ENCODE measurements around the gene NFE2L2.
"Not testable (repeated sequence)": the region's sequence is repeated elsewhere in the genome, so short reads cannot be mapped to it uniquely, and the experiment has no call there.

NFE2L2 gene

DNA sequence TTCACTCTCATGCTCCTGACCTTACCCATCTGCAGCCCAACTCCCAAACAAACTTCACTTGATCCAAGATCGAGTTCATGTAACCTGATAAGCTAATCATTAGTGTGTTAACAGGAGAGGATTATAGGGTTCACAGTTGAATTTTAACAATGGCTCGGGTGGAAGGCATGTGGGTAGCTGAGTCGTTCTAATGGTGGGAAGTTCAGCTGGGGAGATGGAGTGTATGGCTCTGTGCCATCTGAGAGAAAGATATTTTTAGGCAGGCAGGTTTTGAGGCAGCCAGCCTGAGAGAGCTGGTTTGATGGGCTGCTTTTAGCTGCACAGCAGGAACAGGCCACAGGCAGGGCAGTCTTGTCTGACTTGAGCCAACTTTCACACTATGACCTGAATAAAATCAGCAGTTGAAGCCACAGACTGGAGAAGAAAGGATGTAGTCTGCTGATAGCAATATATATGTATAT lies 17.7 kb upstream of the NFE2L2 start:
- DNase-seq = peak; percentile 74
- in situ Hi-C loops (cut with MboI; ENCODE audit: low pct_unique_long_range_greater_than_20kb, low sequenced_read_pairs) = no loop called here

DNA sequence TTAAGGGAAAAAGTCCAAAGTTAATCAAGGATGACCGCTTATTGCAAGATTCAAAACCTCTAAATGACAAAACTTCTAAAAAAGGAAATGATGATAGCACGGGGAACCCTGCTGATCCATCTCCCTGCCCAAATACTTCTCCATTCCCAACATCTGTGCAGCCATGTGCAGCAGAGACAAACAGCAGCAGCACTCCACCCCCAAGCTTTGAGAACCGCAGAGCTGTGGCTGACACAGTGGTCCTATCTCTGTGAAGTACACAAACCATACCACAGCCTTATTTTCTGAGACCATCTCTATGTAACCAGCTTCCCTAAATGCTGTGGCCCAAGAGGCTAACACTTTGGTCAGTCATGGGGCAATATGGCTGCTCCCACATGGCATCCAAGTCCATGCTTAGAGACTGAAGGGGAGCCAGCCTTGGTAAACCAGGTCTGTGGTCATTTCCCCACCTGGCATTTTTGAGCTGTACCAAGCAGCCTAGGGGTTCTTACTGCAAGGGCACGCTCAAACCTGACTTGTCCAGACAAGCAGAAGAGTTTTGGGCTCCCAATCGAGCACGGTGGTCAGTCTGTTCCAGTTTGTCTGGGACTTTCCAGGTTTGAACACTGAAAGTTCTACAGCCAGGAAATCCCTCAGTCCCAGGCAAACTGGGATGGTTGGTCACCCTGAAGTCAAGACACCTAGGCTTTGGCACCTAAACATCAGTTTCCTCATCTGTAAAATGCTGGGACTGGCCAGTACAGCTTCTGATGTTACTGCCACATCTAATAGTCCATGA lies 17.1 kb upstream of the NFE2L2 start:
- in situ Hi-C loops (cut with MboI; ENCODE audit: low pct_unique_long_range_greater_than_20kb, low sequenced_read_pairs) = no loop called here
- DNase-seq = peak; percentile 96

DNA sequence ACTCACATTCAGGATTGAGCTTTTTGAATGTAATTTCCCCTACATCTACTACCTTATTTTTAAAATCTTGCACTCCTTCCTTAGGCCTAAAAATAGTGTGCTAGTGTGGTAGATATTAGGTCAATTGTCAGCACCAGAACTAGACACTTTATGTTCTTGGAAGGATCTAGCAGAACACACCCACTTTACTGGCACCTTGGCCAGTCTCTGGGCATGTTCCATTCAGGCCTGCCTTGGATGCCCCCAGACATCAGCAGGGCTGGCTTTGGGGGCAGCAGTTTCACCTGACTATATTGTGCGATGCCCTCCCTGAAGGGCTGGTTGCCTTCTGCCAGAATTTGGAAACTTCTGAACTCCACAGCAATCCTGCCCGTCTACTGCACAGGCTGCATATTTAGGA lies 15.3 kb upstream of the NFE2L2 start:
- in situ Hi-C loops (cut with MboI; ENCODE audit: low pct_unique_long_range_greater_than_20kb, low sequenced_read_pairs) = no loop called here
- no peak for DNase-seq

DNA sequence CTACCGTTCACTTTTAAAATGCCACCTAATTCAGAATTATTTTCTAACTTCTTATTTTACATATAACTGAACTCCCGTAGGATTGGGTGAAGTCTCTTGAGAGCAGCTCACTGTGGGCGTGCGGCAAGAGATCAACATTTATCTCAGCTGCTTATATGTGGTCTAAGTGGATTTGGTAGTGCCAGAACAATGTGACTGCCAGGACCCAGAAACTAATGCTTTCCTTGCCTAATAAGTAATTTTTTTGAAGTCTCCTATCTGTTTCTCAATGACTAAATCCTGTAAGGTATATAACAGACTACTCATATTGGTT lies 11.2 kb upstream of the NFE2L2 start:
- in situ Hi-C loops (cut with MboI; ENCODE audit: low pct_unique_long_range_greater_than_20kb, low sequenced_read_pairs) = no loop called here

DNA sequence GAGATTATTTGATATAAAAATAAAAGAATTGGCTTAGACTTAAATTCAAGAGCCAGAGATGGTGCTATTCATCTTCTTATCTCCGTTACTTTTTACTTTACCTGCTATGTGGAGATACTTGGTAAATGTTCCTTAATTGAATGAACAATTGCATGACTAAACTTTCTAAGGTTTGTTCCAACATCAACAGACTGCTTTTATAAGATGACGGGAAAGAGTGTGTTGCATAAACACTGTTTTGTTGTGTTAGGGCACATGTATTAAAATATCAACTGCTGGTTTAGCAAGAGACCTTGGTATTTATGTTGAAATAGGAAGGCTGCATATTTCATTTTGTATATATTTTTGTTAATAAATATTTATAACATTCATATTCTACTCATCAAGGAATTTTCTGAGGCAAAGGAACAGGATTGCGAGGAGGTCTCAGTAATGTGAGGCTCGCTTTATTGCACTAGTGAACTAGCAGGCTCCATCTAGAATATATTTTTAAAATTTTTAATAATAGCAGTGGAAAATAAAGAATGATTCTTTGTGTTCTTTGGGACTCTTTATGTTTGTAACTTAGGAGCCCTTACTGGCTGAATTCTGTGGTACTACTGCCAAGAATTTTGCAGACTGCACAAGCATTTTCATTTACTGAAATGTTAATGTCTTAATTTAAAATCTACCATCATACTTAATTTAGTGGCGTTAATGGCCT lies 10.7 kb upstream of the NFE2L2 start:
- in situ Hi-C loops (cut with MboI; ENCODE audit: low pct_unique_long_range_greater_than_20kb, low sequenced_read_pairs) = no loop called here
- no peak for DNase-seq

More for the DNA sequence above, 11.2 kb upstream of the NFE2L2 start:
- DNase-seq = no peak

DNA sequence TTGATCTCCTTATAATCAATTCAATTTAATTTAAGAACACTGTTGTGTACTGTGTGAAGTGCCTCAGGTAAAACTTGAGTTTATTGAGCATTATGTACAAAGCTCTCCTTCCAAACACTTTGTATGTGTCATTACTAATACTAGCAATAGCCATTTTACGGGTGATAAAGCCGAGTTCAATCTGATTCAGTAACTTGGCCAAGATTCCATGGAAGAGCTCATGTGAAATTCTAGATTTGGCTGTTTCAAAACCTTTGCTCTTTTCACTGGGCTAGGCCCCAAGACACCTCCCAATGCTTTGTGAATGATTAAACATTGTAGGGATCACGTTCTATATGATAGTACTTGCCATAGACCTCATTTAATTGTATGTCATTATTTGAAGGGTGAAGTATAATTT lies 8.9 kb upstream of the NFE2L2 start:
- DNase-seq = no peak
- in situ Hi-C loops (cut with MboI; ENCODE audit: low pct_unique_long_range_greater_than_20kb, low sequenced_read_pairs) = no loop called here

DNA sequence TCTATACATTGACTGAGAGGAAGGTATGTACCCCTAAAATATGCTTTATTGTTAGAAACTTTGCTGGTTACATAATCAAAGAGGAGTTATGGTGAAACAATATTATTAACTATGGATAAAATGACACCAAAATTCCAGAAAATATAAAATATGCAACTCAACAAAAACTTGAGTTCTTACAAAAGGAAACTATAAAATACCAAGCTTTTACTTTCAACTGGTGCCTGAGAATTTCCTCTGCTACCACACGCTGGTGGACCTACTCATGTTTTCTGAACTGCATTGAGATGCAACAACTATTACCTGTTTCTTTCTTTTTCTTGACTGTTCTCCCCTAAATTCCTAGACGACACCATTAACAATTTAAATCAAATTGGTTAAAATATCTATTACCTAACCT lies 8.2 kb upstream of the NFE2L2 start:
- DNase-seq = no peak
- in situ Hi-C loops (cut with MboI; ENCODE audit: low pct_unique_long_range_greater_than_20kb, low sequenced_read_pairs) = no loop called here

GRCh38 chr2:177271981-177272666 lies 7.6 kb upstream of the NFE2L2 start:
- no peak for DNase-seq
- in situ Hi-C loops (cut with MboI; ENCODE audit: low pct_unique_long_range_greater_than_20kb, low sequenced_read_pairs) = no loop called here

GRCh38 chr2:177270531-177270930 lies 6.0 kb upstream of the NFE2L2 start:
- in situ Hi-C loops (cut with MboI; ENCODE audit: low pct_unique_long_range_greater_than_20kb, low sequenced_read_pairs) = no loop called here
- DNase-seq = no peak

DNA sequence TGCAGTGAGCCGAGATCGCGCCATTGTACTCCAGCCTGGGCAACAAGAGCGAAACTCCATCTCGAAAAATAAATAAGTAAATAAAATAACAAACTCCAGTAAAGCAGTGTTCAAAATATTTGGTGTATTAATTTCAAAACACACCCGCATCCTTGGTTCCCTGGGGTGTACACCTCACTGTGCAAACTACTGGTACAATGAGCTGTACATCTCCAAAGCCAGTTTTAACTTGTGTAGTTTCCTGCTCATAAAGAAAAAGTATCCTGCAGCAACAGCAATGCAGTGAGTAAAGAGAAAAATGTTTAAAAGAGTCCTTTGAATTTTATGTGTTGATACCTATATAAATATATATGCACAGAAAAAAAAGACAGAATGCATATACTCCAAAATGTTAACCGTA lies 4.4 kb upstream of the NFE2L2 start:
- in situ Hi-C loops (cut with MboI; ENCODE audit: low pct_unique_long_range_greater_than_20kb, low sequenced_read_pairs) = no loop called here
- DNase-seq = no peak

DNA sequence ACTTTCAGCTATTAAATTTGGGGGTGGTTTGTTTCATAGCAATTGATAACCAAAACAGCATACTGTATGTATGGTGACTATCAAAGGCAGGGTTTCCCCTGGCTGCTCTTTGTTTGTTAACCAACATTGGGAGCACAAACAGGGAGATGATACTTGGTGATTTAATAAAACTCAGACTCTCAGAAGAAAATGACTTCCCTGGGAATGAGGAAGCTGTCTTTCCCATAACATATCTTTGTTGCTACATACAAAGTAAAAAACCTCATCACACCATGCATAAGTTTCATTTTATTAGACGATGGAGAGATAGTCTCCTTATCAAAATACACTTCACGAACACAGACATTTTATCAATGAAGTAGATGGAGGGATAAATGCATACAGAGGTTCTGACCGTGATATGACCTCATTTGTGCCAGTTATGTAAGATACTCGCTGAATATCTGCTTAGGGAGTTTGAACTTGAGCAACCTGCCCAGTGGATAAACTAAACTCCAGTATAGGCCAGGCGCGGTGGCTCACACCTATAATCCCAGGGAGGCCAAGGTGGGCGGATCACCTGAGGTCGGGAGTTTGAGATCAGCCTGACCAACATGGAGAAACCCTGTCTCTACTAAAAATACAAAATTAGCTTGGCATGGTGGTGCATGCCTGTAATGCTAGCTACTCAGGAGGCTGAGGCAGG lies 3.8 kb upstream of the NFE2L2 start:
- in situ Hi-C loops (cut with MboI; ENCODE audit: low pct_unique_long_range_greater_than_20kb, low sequenced_read_pairs) = no loop called here
- no peak for DNase-seq

- DNase-seq; in situ Hi-C loops (cut with MboI; ENCODE audit: low pct_unique_long_range_greater_than_20kb, low sequenced_read_pairs): not testable (repeated sequence)
Observed at GRCh38 chr2:177266955-177267354, 2.4 kb upstream of the NFE2L2 start.

- DNase-seq = peak; percentile 68
- in situ Hi-C loops (cut with MboI; ENCODE audit: low pct_unique_long_range_greater_than_20kb, low sequenced_read_pairs) = no loop called here
Observed at GRCh38 chr2:177265824-177266817, 1.6 kb upstream of the NFE2L2 start.

DNA sequence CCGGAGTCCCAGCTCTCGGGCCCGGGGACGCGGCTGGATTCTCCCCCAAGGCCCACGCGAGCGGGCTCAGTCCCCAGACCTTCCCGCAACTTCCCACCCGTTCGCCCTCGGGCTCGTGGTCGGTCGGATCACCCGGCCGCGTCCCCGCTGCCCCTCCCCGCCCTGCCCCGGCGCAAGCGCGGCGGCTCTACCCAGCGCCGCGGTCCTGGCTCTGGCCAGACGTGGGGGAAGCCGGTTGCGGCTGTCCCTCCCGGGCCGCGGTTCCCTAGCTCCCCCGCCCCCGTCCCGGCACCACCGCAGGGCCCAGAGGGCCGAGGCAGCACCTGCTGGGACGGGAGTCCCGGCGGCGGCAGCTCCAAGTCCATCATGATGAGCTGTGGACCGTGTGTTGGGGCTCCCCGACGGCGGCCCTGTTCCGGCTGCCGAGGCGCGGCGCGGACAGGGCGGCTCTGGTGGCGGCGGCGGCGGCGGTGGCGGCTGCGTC lies 276 bp downstream of the NFE2L2 start:
- DNase-seq = no peak
- in situ Hi-C loops (cut with MboI; ENCODE audit: low pct_unique_long_range_greater_than_20kb, low sequenced_read_pairs) = no loop called here

DNA sequence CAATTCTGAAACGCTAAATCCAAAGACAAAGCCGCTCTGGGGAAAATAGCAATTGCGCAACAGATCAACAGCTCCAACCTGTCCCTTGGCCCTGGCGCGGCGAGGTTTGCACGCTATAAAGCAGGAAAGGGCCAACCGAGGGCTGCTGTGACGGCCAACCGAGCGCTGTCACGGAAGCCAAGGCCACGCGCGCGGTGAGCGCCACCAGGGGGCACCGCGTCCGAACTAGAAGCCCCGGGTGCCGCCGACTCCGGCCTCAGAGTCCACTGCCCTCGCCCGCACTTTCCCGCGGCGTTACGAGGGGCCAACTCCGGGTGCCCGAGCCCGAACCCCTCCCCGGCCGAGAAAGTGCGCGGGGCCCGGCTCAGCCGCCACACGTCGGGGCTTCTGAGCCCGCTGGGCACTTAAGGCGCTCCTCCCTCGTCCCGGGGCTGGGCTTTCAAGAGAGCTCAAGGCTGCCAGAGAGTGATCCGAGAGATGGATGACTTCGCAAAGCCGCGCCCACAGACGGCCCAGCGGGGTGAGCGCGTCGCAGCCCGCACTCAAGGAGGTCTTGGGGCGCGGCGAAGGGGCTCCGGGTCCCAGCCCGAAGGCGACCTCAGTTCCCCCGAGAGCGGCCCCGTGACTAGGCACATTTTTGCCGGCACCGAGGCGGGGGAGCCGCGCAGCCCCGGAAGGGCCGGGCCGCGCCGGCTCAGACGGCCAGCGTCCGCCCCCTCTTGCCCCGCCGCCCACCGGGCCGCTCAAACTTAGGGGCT lies 897 bp downstream of the NFE2L2 start:
- in situ Hi-C loops (cut with MboI; ENCODE audit: low pct_unique_long_range_greater_than_20kb, low sequenced_read_pairs) = no loop called here

GRCh38 chr2:177262958-177263450 lies 1.5 kb downstream of the NFE2L2 start:
- DNase-seq = no peak
- in situ Hi-C loops (cut with MboI; ENCODE audit: low pct_unique_long_range_greater_than_20kb, low sequenced_read_pairs) = no loop called here

More for the DNA sequence above, 897 bp downstream of the NFE2L2 start:
- DNase-seq = peak; percentile 96

GRCh38 chr2:177262092-177262491 lies 2.4 kb downstream of the NFE2L2 start:
- in situ Hi-C loops (cut with MboI; ENCODE audit: low pct_unique_long_range_greater_than_20kb, low sequenced_read_pairs) = no loop called here
- DNase-seq = no peak
